Stimulated activated CD8-positive, alpha-beta memory T cell treated with anti-CD3 and anti-CD28 coated beads, Interleukin-12 subunit alpha, Interleukin-12 subunit beta, amount 100 ng/mL, for 4 hours (primary cell): Measurements from ENCODE around the gene RAD51B.

Source experiments
- DNase-seq: peaks from one replicate; pipeline ENCODE4 v3.0.0-alpha.2; 2020; ENCODE audit warnings: low read depth

Gene RAD51B

GRCh38 chr14:68146818-68147217 is 327.2 kb downstream of the RAD51B start:
- no peak for DNase-seq

- DNase-seq: no peak
Measured at GRCh38 chr14:68147303-68147702, 327.7 kb downstream of the RAD51B start.

- no peak for DNase-seq
Measured at GRCh38 chr14:68148276-68148675, 328.7 kb downstream of the RAD51B start.

GRCh38 chr14:68148763-68149162 is 329.2 kb downstream of the RAD51B start:
- no peak for DNase-seq

GRCh38 chr14:68153275-68153674 is 333.7 kb downstream of the RAD51B start:
- no peak for DNase-seq

GRCh38 chr14:68154275-68154674 is 334.7 kb downstream of the RAD51B start:
- no peak for DNase-seq

GRCh38 chr14:68157971-68158371 is 338.4 kb downstream of the RAD51B start:
- no peak for DNase-seq

GRCh38 chr14:68158640-68159039 is 339.1 kb downstream of the RAD51B start:
- no peak for DNase-seq

GRCh38 chr14:68159701-68160633 is 340.4 kb downstream of the RAD51B start:
- DNase-seq: no peak

GRCh38 chr14:68160779-68161546 is 341.4 kb downstream of the RAD51B start:
- no peak for DNase-seq

GRCh38 chr14:68162887-68163286 is 343.3 kb downstream of the RAD51B start:
- DNase-seq: no peak

GRCh38 chr14:68164711-68165113 is 345.1 kb downstream of the RAD51B start:
- DNase-seq: no peak

GRCh38 chr14:68165274-68165843 is 345.8 kb downstream of the RAD51B start:
- no peak for DNase-seq

- DNase-seq: no peak
Measured at GRCh38 chr14:68166731-68167382, 347.3 kb downstream of the RAD51B start.

GRCh38 chr14:68167383-68168087 is 348.0 kb downstream of the RAD51B start:
- no peak for DNase-seq

GRCh38 chr14:68168460-68169109 is 349.0 kb downstream of the RAD51B start:
- DNase-seq: no peak

GRCh38 chr14:68172216-68172615 is 352.6 kb downstream of the RAD51B start:
- DNase-seq: no peak

- no peak for DNase-seq
Measured at GRCh38 chr14:68172627-68173026, 353.0 kb downstream of the RAD51B start.

- DNase-seq: no peak
Measured at GRCh38 chr14:68173227-68173972, 353.8 kb downstream of the RAD51B start.

GRCh38 chr14:68174446-68174845 is 354.9 kb downstream of the RAD51B start:
- no peak for DNase-seq
